Gastroesophageal sphincter (tissue), 4 donors: ENCODE data around the gene GMEB2. TPM values are rescaled to one million over a fixed set of nuclear protein-coding genes. Genes with fewer than 3 reads are reported as not detected.
"Not testable (repeated sequence)": the region's sequence is repeated elsewhere in the genome, so short reads cannot be mapped to it uniquely, and the experiment has no call there.

Experiments used
- ATAC-seq: fragments of 150-250 bp; one replicate; pipeline ENCODE4 v1.9.1; 2016; ENCODE audit warnings: mild to moderate bottlenecking, moderate library complexity
- H3K27ac ChIP-seq, 4 donors: fragments of 200-600 bp; sonication (generic) in 3 of 4; 1 replicate in 3 of 4; 2 replicates in 1 of 4; pipeline ENCODE4 v1.5.1; 2016 to 2019
- H3K27me3 ChIP-seq: fragments of 200-600 bp; sonication (generic); one replicate; pipeline ENCODE4 v1.5.1; 2019
- H3K36me3 ChIP-seq, 2 donors: fragments of 200-600 bp; sonication (generic); one replicate each; pipeline ENCODE4 v1.5.1; 2019; ENCODE audit warnings: control low read depth in 1 of 2
- H3K4me1 ChIP-seq, 3 donors: fragments of 200-600 bp; sonication (generic); 1 replicate in 2 of 3; 2 replicates in 1 of 3; pipeline ENCODE4 v1.5.1; 2016 to 2019; ENCODE audit warnings: control low read depth in 2 of 3
- H3K4me3 ChIP-seq, 2 donors: fragments of 200-600 bp; sonication (generic); one replicate each; pipeline ENCODE4 v1.5.1; 2019; ENCODE audit warnings: mild to moderate bottlenecking in 1 of 2, moderate library complexity in 1 of 2
- H3K9me3 ChIP-seq, 3 donors: fragments of 200-600 bp; sonication (generic); one replicate each; pipeline ENCODE4 v1.5.1; 2017 to 2019; ENCODE audit warnings: control low read depth in 2 of 3
- CTCF ChIP-seq, 4 experiments: fragments of 200-600 bp in 2 of 4; fragments of 450-650 bp in 2 of 4; sonication (generic) in 1 of 4; IDR thresholded peaks; one replicate each; pipeline ENCODE4 v1.5.1; 2017 to 2019; ENCODE audit warnings: antibody characterized with exemption in 4 of 4, mild to moderate bottlenecking in 2 of 4, moderate library complexity in 2 of 4
- EP300 ChIP-seq: sonication (generic); formaldehyde crosslinking; IDR thresholded peaks from one replicate; pipeline ENCODE4 v1.6.1; 2017; ENCODE audit warnings: antibody characterized with exemption, mild to moderate bottlenecking
- POLR2A ChIP-seq, 2 donors: fragments of 450-650 bp; IDR thresholded peaks; one replicate each; pipeline ENCODE4 v1.6.1; 2017; ENCODE audit warnings: antibody characterized with exemption in 2 of 2, mild to moderate bottlenecking in 2 of 2, moderate library complexity in 1 of 2
- POLR2AphosphoS5 ChIP-seq: sonication (generic); formaldehyde crosslinking; IDR thresholded peaks from one replicate; pipeline ENCODE4 v1.6.1; 2017; ENCODE audit warnings: antibody characterized with exemption
- WGBS, 2 donors: methylation state at CpG; one replicate each; pipeline ENCODE4 v1.1.5; 2018; ENCODE audit warnings: low coverage in 1 of 2; 5-methylcytosine and 5-hydroxymethylcytosine counted together
- total RNA-seq, 4 donors: library from RNA; depleted of rRNA; stranded (reverse); fragments of >200 nt; gene quantifications; one replicate each; pipeline ENCODE4 v1.1.0, GENCODE V29; 2016

GMEB2 gene
- total RNA-seq, 4 donors from 2014 or later: 9.8 to 16.1 (median 12.1) TPM

DNA sequence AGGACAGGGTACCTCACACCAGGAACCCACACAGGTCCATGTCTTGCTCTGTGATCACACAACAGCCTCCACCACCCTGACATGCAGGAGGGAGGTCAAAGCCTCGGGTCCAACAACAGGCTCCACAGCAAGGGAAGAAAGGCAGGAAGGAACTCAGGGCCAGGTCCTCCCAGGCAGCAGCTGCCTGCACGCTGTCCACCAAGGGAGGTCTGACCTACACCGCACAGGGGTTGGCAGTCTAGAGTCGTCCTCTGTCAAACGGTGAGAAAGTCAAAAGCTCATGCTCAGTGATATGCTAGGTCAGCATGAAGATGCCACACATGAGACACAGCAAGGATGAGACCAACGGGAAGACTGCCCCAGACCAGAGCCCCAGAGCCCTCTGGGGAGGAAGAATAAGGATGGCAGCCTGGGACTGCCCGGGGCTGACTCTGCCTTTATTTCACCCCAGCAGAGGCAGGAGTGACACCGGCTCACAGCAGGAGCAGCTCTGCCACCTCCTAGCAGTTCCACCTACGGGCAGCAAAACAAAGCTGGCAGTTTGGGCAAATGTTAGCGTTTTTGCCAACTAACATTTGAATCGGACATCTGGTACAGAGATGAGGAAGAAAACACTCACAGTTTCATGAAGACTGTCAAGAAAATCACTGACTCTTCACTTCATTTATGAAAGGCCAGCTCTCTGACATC, 8.5 kb downstream of the GMEB2 start:
- H3K27me3 ChIP-seq: no peaks in the 10 kb centered on the region
- no peaks in the 10 kb centered on the region for H3K9me3 ChIP-seq
- peaks cover 0 to 55% of the 10 kb centered on the region in 2 donors for H3K36me3 ChIP-seq
- no peak overlapping the region for H3K27ac ChIP-seq
- 84 to 90% methylated on average over 2 to 6 of the region's 11 CpGs for WGBS, 2 donors
- H3K4me1 ChIP-seq: no peaks in the 10 kb centered on the region
- no peak for TF ChIP-seq EP300
- no peak for TF ChIP-seq CTCF (IDR thresholded peaks at IDR 0.05)
- no peak for TF ChIP-seq POLR2AphosphoS5
- no peak for TF ChIP-seq POLR2A (IDR thresholded peaks at IDR 0.05)
- no peak for ATAC-seq
- no peak overlapping the region for H3K4me3 ChIP-seq

DNA sequence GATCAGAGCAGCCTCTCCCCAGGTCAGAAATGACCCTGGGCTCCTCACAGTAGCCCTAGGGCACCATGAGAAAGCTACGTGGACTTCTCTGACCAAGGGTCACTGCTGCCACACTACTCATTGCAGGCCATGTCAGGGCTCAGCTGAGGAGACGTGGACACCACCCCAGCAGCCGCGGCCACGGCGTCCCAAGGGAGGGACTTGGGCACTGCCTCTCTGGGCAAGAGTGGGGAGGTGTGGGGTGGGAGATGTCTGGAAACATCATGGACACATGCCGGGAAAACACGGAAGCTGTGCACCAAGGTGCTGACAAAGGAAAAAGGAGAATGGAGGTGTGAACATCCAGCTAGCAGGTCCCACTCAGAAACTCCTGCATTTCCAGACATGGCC, 9.0 kb downstream of the GMEB2 start:
- Histone ChIP-seq H3K27me3 (no peaks in the 10 kb centered on the region), H3K27ac (no peak overlapping the region), H3K4me3 (no peak overlapping the region), H3K9me3 (no peaks in the 10 kb centered on the region), H3K36me3 (peaks cover 0 to 58% of the 10 kb centered on the region in 2 donors), H3K4me1 (no peaks in the 10 kb centered on the region)
- WGBS, 2 donors: 100% methylated on average over 1 of the region's 8 CpGs; no CpG with 5 or more reads in 1 of the 2 donors
- ATAC-seq: no peak
- TF ChIP-seq CTCF (IDR thresholded peaks at IDR 0.05) (no peak), POLR2A (IDR thresholded peaks at IDR 0.05) (no peak), EP300 (no peak), POLR2AphosphoS5 (no peak)

DNA sequence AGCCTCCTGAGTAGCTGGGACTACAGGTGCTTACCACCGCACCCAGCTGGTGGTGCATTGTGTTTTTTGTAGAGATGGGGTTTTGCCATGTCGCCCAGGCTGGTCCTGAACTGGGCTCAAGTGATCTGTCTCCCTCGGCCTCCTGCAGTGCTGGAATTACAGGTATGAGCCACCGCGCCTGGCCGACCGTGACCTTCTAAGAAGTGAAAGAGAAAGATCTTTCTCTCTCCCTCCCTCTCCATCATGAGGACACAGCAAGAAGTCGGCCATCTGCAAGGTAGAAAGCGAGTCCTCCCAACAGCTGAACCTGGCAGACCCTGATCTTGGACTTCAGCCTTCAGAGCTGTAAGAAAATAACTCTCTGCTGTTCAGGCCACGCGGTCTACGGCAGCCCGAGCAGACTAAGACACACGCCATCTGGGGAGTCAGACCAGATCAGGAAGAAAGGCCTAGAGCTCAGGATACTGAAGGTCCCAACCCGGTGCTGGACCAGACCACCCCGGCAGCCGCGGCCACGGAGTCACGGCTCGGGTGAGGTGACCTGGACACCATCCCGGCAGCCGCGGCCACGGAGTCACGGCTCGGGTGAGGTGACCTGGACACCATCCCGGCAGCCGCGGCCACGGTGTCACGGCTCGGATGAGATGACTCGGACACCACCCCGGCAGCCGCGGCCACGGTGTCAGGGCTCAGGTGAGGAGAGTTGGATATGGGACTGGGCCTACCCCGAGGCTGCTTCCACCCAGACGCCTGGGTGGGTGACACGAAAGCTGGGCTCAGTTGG, 9.6 kb downstream of the GMEB2 start:
- H3K4me3 ChIP-seq: no peak overlapping the region
- H3K9me3 ChIP-seq: no peaks in the 10 kb centered on the region
- no peaks in the 10 kb centered on the region for H3K27me3 ChIP-seq
- TF ChIP-seq CTCF (IDR thresholded peaks at IDR 0.05) (no peak), EP300 (no peak), POLR2A (IDR thresholded peaks at IDR 0.05) (no peak), POLR2AphosphoS5 (no peak)
- whole genome bisulfite sequencing, 2 donors: 94 to 100% methylated on average over 2 to 6 of the region's 41 CpGs
- H3K36me3 ChIP-seq: peaks cover 0 to 59% of the 10 kb centered on the region in 2 donors
- no peak overlapping the region for H3K27ac ChIP-seq
- ATAC-seq: no peak
- no peaks in the 10 kb centered on the region for H3K4me1 ChIP-seq

- not testable (repeated sequence) for H3K9me3 ChIP-seq, H3K27me3 ChIP-seq, ATAC-seq, H3K4me1 ChIP-seq, H3K27ac ChIP-seq, H3K4me3 ChIP-seq
- H3K36me3 ChIP-seq: peaks cover 0 to 51% of the 10 kb centered on the region in 2 donors
- peak in 3 of 4 experiments; percentile 24 to 59 (median 57) for TF ChIP-seq CTCF (IDR thresholded peaks at IDR 0.05)
- WGBS, 2 donors: 59 to 88% methylated on average over 6 to 14 of the region's 18 CpGs
Measured at GRCh38 chr20:63613863-63614594, 12.9 kb downstream of the GMEB2 start.
